ENCODE measurements around the gene PIP4K2A.

Gene PIP4K2A

GRCh38 chr10:22638863-22639262, 75.5 kb downstream of the PIP4K2A start:
- Histone ChIP-seq H3K4me1 (ENCODE audit: insufficient read depth, insufficient read length) (no peaks in the 10 kb centered on the region), H3K9me3 (ENCODE audit: insufficient read depth, low read length) (no peaks in the 10 kb centered on the region), H3K4me3 (ENCODE audit: insufficient read length, low read depth) (no peak overlapping the region), H3K36me3 (ENCODE audit: insufficient read depth, insufficient read length, low read length) (no peaks in the 10 kb centered on the region), H3K27me3 (ENCODE audit: insufficient read depth, insufficient read length) (no peaks in the 10 kb centered on the region), H3K9ac (ENCODE audit: insufficient read length, low read depth) (no peak overlapping the region)
- no peak for DNase-seq (ENCODE audit: low read depth, low spot score)
- TF ChIP-seq SUZ12 (IDR thresholded peaks at IDR 0.05; ENCODE audit: extremely low read depth, insufficient read depth, insufficient read length) (no peak), YY1 (IDR thresholded peaks at IDR 0.05; ENCODE audit: insufficient read depth, insufficient read length) (no peak), ZNF274 (IDR thresholded peaks at IDR 0.05; ENCODE audit: low read depth, low read length) (no peak)

- no peak for DNase-seq (ENCODE audit: low read depth, low spot score)
- TF ChIP-seq ZNF274 (IDR thresholded peaks at IDR 0.05; ENCODE audit: low read depth, low read length): no peak
- TF ChIP-seq YY1 (IDR thresholded peaks at IDR 0.05; ENCODE audit: insufficient read depth, insufficient read length): no peak
- TF ChIP-seq SUZ12 (IDR thresholded peaks at IDR 0.05; ENCODE audit: extremely low read depth, insufficient read depth, insufficient read length): no peak
- no peak overlapping the region for H3K4me3 ChIP-seq (ENCODE audit: insufficient read length, low read depth)
- no peak overlapping the region for H3K9ac ChIP-seq (ENCODE audit: insufficient read length, low read depth)
- H3K36me3 ChIP-seq (ENCODE audit: insufficient read depth, insufficient read length, low read length): no peaks in the 10 kb centered on the region
- no peaks in the 10 kb centered on the region for H3K9me3 ChIP-seq (ENCODE audit: insufficient read depth, low read length)
- no peaks in the 10 kb centered on the region for H3K4me1 ChIP-seq (ENCODE audit: insufficient read depth, insufficient read length)
- H3K27me3 ChIP-seq (ENCODE audit: insufficient read depth, insufficient read length): no peaks in the 10 kb centered on the region
Observed at GRCh38 chr10:22637491-22637890, 76.9 kb downstream of the PIP4K2A start.

- no peak overlapping the region for H3K9ac ChIP-seq (ENCODE audit: insufficient read length, low read depth)
- H3K9me3 ChIP-seq (ENCODE audit: insufficient read depth, low read length): no peaks in the 10 kb centered on the region
- H3K27me3 ChIP-seq (ENCODE audit: insufficient read depth, insufficient read length): no peaks in the 10 kb centered on the region
- TF ChIP-seq YY1 (IDR thresholded peaks at IDR 0.05; ENCODE audit: insufficient read depth, insufficient read length): no peak
- TF ChIP-seq ZNF274 (IDR thresholded peaks at IDR 0.05; ENCODE audit: low read depth, low read length): no peak
- no peak for TF ChIP-seq SUZ12 (IDR thresholded peaks at IDR 0.05; ENCODE audit: extremely low read depth, insufficient read depth, insufficient read length)
- no peak for DNase-seq (ENCODE audit: low read depth, low spot score)
- H3K36me3 ChIP-seq (ENCODE audit: insufficient read depth, insufficient read length, low read length): no peaks in the 10 kb centered on the region
- no peak overlapping the region for H3K4me3 ChIP-seq (ENCODE audit: insufficient read length, low read depth)
- no peaks in the 10 kb centered on the region for H3K4me1 ChIP-seq (ENCODE audit: insufficient read depth, insufficient read length)
Observed at GRCh38 chr10:22635650-22636049, 78.7 kb downstream of the PIP4K2A start.

DNA sequence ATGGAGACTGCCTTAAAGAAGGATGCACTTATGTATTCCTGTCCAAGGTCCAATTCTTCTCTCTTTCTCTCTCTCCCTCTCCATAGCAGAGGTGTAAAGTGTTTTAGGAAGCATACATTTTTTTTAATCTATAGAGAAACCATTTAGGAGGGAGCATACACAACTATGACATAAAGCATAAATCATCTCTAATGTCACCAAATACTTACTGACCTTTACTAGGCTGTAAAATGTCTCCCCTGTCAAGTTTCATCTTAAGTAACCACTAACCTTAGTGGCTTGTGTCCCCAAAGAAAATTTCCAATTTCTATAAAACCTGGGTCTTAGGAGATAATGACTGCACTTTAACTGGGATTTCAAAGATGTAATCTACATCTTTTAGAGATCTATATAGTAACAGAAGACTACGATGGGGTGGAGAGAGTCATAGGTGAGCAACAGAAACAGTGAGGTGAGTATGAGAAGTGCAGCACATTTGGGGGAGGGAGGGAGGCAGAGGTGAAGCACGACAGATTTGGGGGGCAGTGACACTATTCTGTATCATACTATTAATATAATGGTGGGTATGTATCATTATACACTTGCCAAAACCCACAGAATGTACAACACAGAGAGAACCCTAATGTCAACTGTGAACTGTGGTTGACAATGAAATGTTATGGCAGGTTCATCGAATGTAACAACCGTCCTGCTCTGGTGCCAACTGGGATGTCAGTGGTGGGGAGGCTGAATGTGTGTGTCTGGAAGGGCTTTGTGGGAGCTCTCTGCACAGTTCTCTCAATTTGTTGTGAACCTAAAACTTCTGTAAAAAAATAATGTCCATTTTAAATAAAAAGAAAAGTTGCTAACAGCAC, 79.5 kb downstream of the PIP4K2A start:
- Histone ChIP-seq H3K4me3 (ENCODE audit: insufficient read length, low read depth) (no peak overlapping the region), H3K27me3 (ENCODE audit: insufficient read depth, insufficient read length) (no peaks in the 10 kb centered on the region), H3K36me3 (ENCODE audit: insufficient read depth, insufficient read length, low read length) (no peaks in the 10 kb centered on the region), H3K9me3 (ENCODE audit: insufficient read depth, low read length) (no peaks in the 10 kb centered on the region), H3K9ac (ENCODE audit: insufficient read length, low read depth) (no peak overlapping the region), H3K4me1 (ENCODE audit: insufficient read depth, insufficient read length) (no peaks in the 10 kb centered on the region)
- TF ChIP-seq SUZ12 (IDR thresholded peaks at IDR 0.05; ENCODE audit: extremely low read depth, insufficient read depth, insufficient read length) (no peak), ZNF274 (IDR thresholded peaks at IDR 0.05; ENCODE audit: low read depth, low read length) (no peak), YY1 (IDR thresholded peaks at IDR 0.05; ENCODE audit: insufficient read depth, insufficient read length) (no peak)
- no peak for DNase-seq (ENCODE audit: low read depth, low spot score)

DNA sequence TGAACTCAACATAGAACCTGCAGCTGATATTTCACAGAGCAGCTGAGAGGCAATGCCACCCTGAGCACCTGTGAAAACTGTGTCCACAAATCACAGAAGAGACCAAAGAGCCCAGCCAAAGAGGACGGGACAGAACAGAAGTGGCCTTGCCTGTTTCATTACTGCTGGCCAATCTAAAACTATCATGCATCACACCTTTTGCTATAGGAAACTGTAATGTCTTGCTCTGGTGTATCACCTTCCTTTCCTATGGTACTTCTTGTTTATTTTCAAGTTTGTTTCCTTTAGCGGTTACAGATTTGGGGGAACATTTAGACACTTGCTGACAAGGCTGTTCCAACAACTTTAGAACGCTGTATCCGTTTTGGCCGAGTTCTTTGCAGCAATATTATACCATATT, 80.3 kb downstream of the PIP4K2A start:
- TF ChIP-seq YY1 (IDR thresholded peaks at IDR 0.05; ENCODE audit: insufficient read depth, insufficient read length): no peak
- TF ChIP-seq SUZ12 (IDR thresholded peaks at IDR 0.05; ENCODE audit: extremely low read depth, insufficient read depth, insufficient read length): no peak
- no peak for TF ChIP-seq ZNF274 (IDR thresholded peaks at IDR 0.05; ENCODE audit: low read depth, low read length)
- Histone ChIP-seq H3K27me3 (ENCODE audit: insufficient read depth, insufficient read length) (no peaks in the 10 kb centered on the region), H3K4me1 (ENCODE audit: insufficient read depth, insufficient read length) (no peaks in the 10 kb centered on the region), H3K36me3 (ENCODE audit: insufficient read depth, insufficient read length, low read length) (no peaks in the 10 kb centered on the region), H3K9ac (ENCODE audit: insufficient read length, low read depth) (no peak overlapping the region), H3K9me3 (ENCODE audit: insufficient read depth, low read length) (no peaks in the 10 kb centered on the region), H3K4me3 (ENCODE audit: insufficient read length, low read depth) (no peak overlapping the region)
- DNase-seq (ENCODE audit: low read depth, low spot score): no peak

- Histone ChIP-seq H3K36me3 (ENCODE audit: insufficient read depth, insufficient read length, low read length) (no peaks in the 10 kb centered on the region), H3K9ac (ENCODE audit: insufficient read length, low read depth) (no peak overlapping the region), H3K4me3 (ENCODE audit: insufficient read length, low read depth) (no peak overlapping the region), H3K27me3 (ENCODE audit: insufficient read depth, insufficient read length) (no peaks in the 10 kb centered on the region), H3K9me3 (ENCODE audit: insufficient read depth, low read length) (no peaks in the 10 kb centered on the region), H3K4me1 (ENCODE audit: insufficient read depth, insufficient read length) (no peaks in the 10 kb centered on the region)
- TF ChIP-seq YY1 (IDR thresholded peaks at IDR 0.05; ENCODE audit: insufficient read depth, insufficient read length) (no peak), ZNF274 (IDR thresholded peaks at IDR 0.05; ENCODE audit: low read depth, low read length) (no peak), SUZ12 (IDR thresholded peaks at IDR 0.05; ENCODE audit: extremely low read depth, insufficient read depth, insufficient read length) (no peak)
- no peak for DNase-seq (ENCODE audit: low read depth, low spot score)
Observed at GRCh38 chr10:22633528-22633927, 80.8 kb downstream of the PIP4K2A start.

DNA sequence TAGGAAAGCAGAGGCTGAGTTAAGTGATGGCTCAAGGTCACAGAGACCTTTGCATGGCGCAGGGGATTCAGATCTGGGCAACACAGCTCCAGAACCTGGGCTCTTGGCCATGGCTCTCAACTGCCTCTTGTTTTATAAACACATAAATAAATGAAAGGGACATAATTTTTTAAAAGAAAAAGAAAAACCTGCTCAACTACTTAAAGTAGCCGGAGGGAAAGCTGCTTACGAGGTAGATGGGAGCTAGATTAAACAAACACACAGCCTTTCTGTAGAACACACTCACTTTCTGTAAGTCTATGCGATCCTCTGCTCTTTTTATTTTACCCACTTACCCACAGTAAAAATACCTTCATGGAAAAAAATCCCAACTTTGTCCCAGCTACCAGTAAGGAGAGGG, 81.3 kb downstream of the PIP4K2A start:
- Histone ChIP-seq H3K36me3 (ENCODE audit: insufficient read depth, insufficient read length, low read length) (no peaks in the 10 kb centered on the region), H3K27me3 (ENCODE audit: insufficient read depth, insufficient read length) (no peaks in the 10 kb centered on the region), H3K9ac (ENCODE audit: insufficient read length, low read depth) (no peak overlapping the region), H3K4me3 (ENCODE audit: insufficient read length, low read depth) (no peak overlapping the region), H3K9me3 (ENCODE audit: insufficient read depth, low read length) (no peaks in the 10 kb centered on the region), H3K4me1 (ENCODE audit: insufficient read depth, insufficient read length) (no peaks in the 10 kb centered on the region)
- DNase-seq (ENCODE audit: low read depth, low spot score): no peak
- no peak for TF ChIP-seq SUZ12 (IDR thresholded peaks at IDR 0.05; ENCODE audit: extremely low read depth, insufficient read depth, insufficient read length)
- no peak for TF ChIP-seq YY1 (IDR thresholded peaks at IDR 0.05; ENCODE audit: insufficient read depth, insufficient read length)
- TF ChIP-seq ZNF274 (IDR thresholded peaks at IDR 0.05; ENCODE audit: low read depth, low read length): no peak
